HEK293 (cell line): ENCODE data around the gene DPM1.

Source experiments
- BCL6B ChIP-seq: fragments of 450-650 bp; formaldehyde crosslinking; IDR thresholded peaks from 2 replicates; pipeline ENCODE4 v1.5.1; 2017; ENCODE audit warnings: missing biosample characterization, missing genetic modification characterization
- ELK4 ChIP-seq: IDR thresholded peaks from 2 replicates; pipeline ENCODE4 v1.6.1; 2011; ENCODE audit warnings: mild to moderate bottlenecking, low read depth, low read length, borderline replicate concordance
- SCRT2 ChIP-seq: fragments of 450-650 bp; formaldehyde crosslinking; IDR thresholded peaks from 2 replicates; pipeline ENCODE4 v1.5.1; 2016; ENCODE audit warnings: missing biosample characterization, missing genetic modification characterization
- SP2 ChIP-seq: fragments of 450-650 bp; formaldehyde crosslinking; IDR thresholded peaks from 2 replicates; pipeline ENCODE4 v1.5.1; 2016; ENCODE audit warnings: missing biosample characterization, missing genetic modification characterization
- YY1 ChIP-seq: fragments of 450-650 bp; formaldehyde crosslinking; IDR thresholded peaks from 2 replicates; pipeline ENCODE4 v1.5.1; 2018; ENCODE audit warnings: missing biosample characterization, missing genetic modification characterization
- ZBTB11 ChIP-seq: fragments of 450-650 bp; formaldehyde crosslinking; conservative IDR thresholded peaks from 2 replicates; pipeline ENCODE4 v1.5.1; 2016; ENCODE audit warnings: low read depth, missing biosample characterization, missing genetic modification characterization
- ZBTB26 ChIP-seq: fragments of 450-650 bp; formaldehyde crosslinking; optimal IDR thresholded peaks from 2 replicates; pipeline ENCODE3; 2016; ENCODE audit warnings: missing biosample characterization, mild to moderate bottlenecking, missing genetic modification characterization
- ZEB2 ChIP-seq: fragments of 450-650 bp; formaldehyde crosslinking; IDR thresholded peaks from 2 replicates; pipeline ENCODE4 v1.5.1; 2016; ENCODE audit warnings: missing biosample characterization, missing genetic modification characterization
- ZNF138 ChIP-seq: fragments of 450-650 bp; formaldehyde crosslinking; IDR thresholded peaks from 2 replicates; pipeline ENCODE4 v1.5.1; 2016; ENCODE audit warnings: missing biosample characterization, missing genetic modification characterization, borderline replicate concordance
- ZNF362 ChIP-seq: fragments of 450-650 bp; formaldehyde crosslinking; IDR thresholded peaks from 2 replicates; pipeline ENCODE4 v1.5.1; 2016; ENCODE audit warnings: missing biosample characterization, missing genetic modification characterization
- ZNF394 ChIP-seq: fragments of 450-650 bp; formaldehyde crosslinking; IDR thresholded peaks from 2 replicates; pipeline ENCODE4 v1.5.1; 2016; ENCODE audit warnings: missing biosample characterization, missing genetic modification characterization, mild to moderate bottlenecking, moderate library complexity, borderline replicate concordance
- ZNF629 ChIP-seq: fragments of 450-650 bp; formaldehyde crosslinking; IDR thresholded peaks from 2 replicates; pipeline ENCODE4 v1.5.1; 2017; ENCODE audit warnings: missing biosample characterization, missing genetic modification characterization
- ZNF76 ChIP-seq: fragments of 450-650 bp; formaldehyde crosslinking; IDR thresholded peaks from 2 replicates; pipeline ENCODE4; 2016; ENCODE audit warnings: low read depth, missing biosample characterization, missing genetic modification characterization, borderline replicate concordance
- ZNF785 ChIP-seq: fragments of 450-650 bp; formaldehyde crosslinking; IDR thresholded peaks from 2 replicates; pipeline ENCODE4 v1.5.1; 2016; ENCODE audit warnings: missing biosample characterization, missing genetic modification characterization
- TF ChIP-seq, protein P1 (sequence below): fragments of 450-650 bp; formaldehyde crosslinking; IDR thresholded peaks from 2 replicates; pipeline ENCODE4 v1.5.1; 2016; ENCODE audit warnings: missing biosample characterization, missing genetic modification characterization
- TF ChIP-seq, protein P2 (sequence below): sonication (generic); formaldehyde crosslinking; IDR thresholded peaks from 2 replicates; pipeline ENCODE4 v1.8.1; 2022; ENCODE audit warnings: mild to moderate bottlenecking, moderate library complexity, missing genetic modification reagents
- TF ChIP-seq, protein P3 (sequence below): fragments of 450-650 bp; formaldehyde crosslinking; conservative IDR thresholded peaks from 2 replicates; pipeline ENCODE4 v1.5.1; 2016; ENCODE audit warnings: low read depth, missing biosample characterization, missing genetic modification characterization

The DPM1 gene

GRCh38 chr20:50958615-50959542 lies 547 bp upstream of the DPM1 start, which contains the start of gene MOCS3 (continued):
- TF ChIP-seq ELK4 (peak; percentile 50; the same call in 1 of the 2 replicates), ZEB2 (tag by site-specific recombination) (0 out of 2 replicates have a peak, but pooled peaks have one; percentile 8), ZNF629 (tag by site-specific recombination) (peak; percentile 96), ZNF76 (tag by site-specific recombination) (peak; percentile 2; the same call in 1 of the 2 replicates), ZNF394 (no peak), ZNF362 (no peak), YY1 (tag by site-specific recombination) (peak; percentile 41; the same call in 1 of the 2 replicates), ZBTB26 (tag by site-specific recombination) (peak; percentile 42), SCRT2 (tag by site-specific recombination) (peak; percentile 3; the same call in 1 of the 2 replicates), ZNF138 (tag by site-specific recombination) (no peak), ZBTB11 (peak; percentile 86), ZNF785 (tag by site-specific recombination) (no peak), BCL6B (tag by site-specific recombination) (no peak), SP2 (tag by site-specific recombination) (peak; percentile 81)
- TF ChIP-seq, protein P1, sequence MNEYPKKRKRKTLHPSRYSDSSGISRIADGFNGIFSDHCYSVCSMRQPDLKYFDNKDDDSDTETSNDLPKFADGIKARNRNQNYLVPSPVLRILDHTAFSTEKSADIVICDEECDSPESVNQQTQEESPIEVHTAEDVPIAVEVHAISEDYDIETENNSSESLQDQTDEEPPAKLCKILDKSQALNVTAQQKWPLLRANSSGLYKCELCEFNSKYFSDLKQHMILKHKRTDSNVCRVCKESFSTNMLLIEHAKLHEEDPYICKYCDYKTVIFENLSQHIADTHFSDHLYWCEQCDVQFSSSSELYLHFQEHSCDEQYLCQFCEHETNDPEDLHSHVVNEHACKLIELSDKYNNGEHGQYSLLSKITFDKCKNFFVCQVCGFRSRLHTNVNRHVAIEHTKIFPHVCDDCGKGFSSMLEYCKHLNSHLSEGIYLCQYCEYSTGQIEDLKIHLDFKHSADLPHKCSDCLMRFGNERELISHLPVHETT (tag by site-specific recombination), result peak; percentile 19; the same call in 1 of the 2 replicates
- TF ChIP-seq, protein P2, sequence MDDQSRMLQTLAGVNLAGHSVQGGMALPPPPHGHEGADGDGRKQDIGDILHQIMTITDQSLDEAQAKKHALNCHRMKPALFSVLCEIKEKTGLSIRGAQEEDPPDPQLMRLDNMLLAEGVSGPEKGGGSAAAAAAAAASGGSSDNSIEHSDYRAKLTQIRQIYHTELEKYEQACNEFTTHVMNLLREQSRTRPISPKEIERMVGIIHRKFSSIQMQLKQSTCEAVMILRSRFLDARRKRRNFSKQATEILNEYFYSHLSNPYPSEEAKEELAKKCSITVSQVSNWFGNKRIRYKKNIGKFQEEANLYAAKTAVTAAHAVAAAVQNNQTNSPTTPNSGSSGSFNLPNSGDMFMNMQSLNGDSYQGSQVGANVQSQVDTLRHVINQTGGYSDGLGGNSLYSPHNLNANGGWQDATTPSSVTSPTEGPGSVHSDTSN (CRISPR knock-in tag), result 0 out of 2 replicates have a peak, but pooled peaks have one; percentile 25
- TF ChIP-seq, protein P3, sequence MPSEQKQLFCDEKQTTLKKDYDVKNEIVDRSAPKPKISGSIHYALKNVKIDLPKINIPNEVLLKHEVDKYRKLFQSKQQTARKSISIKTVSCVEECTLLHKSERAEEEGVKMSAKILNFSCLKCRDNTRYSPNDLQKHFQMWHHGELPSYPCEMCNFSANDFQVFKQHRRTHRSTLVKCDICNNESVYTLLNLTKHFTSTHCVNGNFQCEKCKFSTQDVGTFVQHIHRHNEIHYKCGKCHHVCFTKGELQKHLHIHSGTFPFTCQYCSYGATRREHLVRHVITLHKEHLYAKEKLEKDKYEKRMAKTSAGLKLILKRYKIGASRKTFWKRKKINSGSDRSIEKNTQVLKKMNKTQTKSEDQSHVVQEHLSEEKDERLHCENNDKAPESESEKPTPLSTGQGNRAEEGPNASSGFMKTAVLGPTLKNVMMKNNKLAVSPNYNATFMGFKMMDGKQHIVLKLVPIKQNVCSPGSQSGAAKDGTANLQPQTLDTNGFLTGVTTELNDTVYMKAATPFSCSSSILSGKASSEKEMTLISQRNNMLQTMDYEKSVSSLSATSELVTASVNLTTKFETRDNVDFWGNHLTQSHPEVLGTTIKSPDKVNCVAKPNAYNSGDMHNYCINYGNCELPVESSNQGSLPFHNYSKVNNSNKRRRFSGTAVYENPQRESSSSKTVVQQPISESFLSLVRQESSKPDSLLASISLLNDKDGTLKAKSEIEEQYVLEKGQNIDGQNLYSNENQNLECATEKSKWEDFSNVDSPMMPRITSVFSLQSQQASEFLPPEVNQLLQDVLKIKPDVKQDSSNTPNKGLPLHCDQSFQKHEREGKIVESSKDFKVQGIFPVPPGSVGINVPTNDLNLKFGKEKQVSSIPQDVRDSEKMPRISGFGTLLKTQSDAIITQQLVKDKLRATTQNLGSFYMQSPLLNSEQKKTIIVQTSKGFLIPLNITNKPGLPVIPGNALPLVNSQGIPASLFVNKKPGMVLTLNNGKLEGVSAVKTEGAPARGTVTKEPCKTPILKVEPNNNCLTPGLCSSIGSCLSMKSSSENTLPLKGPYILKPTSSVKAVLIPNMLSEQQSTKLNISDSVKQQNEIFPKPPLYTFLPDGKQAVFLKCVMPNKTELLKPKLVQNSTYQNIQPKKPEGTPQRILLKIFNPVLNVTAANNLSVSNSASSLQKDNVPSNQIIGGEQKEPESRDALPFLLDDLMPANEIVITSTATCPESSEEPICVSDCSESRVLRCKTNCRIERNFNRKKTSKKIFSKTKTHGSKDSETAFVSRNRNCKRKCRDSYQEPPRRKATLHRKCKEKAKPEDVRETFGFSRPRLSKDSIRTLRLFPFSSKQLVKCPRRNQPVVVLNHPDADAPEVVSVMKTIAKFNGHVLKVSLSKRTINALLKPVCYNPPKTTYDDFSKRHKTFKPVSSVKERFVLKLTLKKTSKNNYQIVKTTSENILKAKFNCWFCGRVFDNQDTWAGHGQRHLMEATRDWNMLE (tag by site-specific recombination), result peak; percentile 98
